Sigmoid colon (tissue), 7 donors: ENCODE data around the gene FBXO15. TPM values are rescaled to one million over a fixed set of nuclear protein-coding genes. Genes with fewer than 3 reads are reported as not detected.

Source experiments
- DNase-seq: peaks from one replicate; pipeline ENCODE4 v3.0.0-alpha.2; 2019
- H3K27ac ChIP-seq, 4 donors: fragments of 200-600 bp; sonication (generic); one replicate each; pipeline ENCODE4 v1.5.1; 2016 to 2019; ENCODE audit warnings: mild to moderate bottlenecking in 1 of 4
- H3K27me3 ChIP-seq, 3 donors: fragments of 200-600 bp; sonication (generic); one replicate each; pipeline ENCODE4 v1.5.1; 2019; ENCODE audit warnings: mild to moderate bottlenecking in 1 of 3
- H3K36me3 ChIP-seq, 4 donors: fragments of 200-600 bp; sonication (generic); one replicate each; pipeline ENCODE4 v1.5.1; 2016 to 2019
- H3K4me1 ChIP-seq, 4 donors: fragments of 200-600 bp; sonication (generic); one replicate each; pipeline ENCODE4 v1.5.1; 2017 to 2019
- H3K4me3 ChIP-seq, 4 donors: fragments of 200-600 bp; sonication (generic); one replicate each; pipeline ENCODE4 v1.5.1; 2017 to 2019; ENCODE audit warnings: mild to moderate bottlenecking in 2 of 4, moderate library complexity in 1 of 4
- H3K9me3 ChIP-seq, 4 donors: fragments of 200-600 bp in 3 of 4; sonication (generic) in 3 of 4; one replicate each; pipeline versions ENCODE4 v1.5.1 to v1.6.1; 2013 to 2019
- EP300 ChIP-seq, 4 donors: sonication (generic); formaldehyde crosslinking; IDR thresholded peaks; one replicate each; pipeline ENCODE4 v1.6.1; 2017; ENCODE audit warnings: antibody characterized with exemption in 4 of 4
- POLR2A ChIP-seq, 2 donors: fragments of 450-650 bp; IDR thresholded peaks; one replicate each; pipeline ENCODE4 v1.6.1; 2016; ENCODE audit warnings: antibody characterized with exemption in 2 of 2, mild to moderate bottlenecking in 2 of 2, moderate library complexity in 2 of 2
- POLR2AphosphoS5 ChIP-seq, 4 donors: sonication (generic); formaldehyde crosslinking; IDR thresholded peaks; one replicate each; pipeline ENCODE4 v1.6.1; 2017; ENCODE audit warnings: antibody characterized with exemption in 4 of 4
- WGBS, 2 donors: extraction: QIAGEN DNeasy Blood & Tissue Kit; methylation state at CpG; one replicate each; pipeline ENCODE4 v1.1.7; 2013; 5-methylcytosine and 5-hydroxymethylcytosine counted together
- intact Hi-C: fragments of 100-400 bp; cut with DNase I; formaldehyde crosslinking; loops from one replicate; pipeline ENCODE4 v1.15.1; 2023
- polyA plus RNA-seq, 3 donors: library from polyadenylated mRNA; stranded (reverse); fragments of 200-250 nt; gene quantifications; one replicate each; pipeline ENCODE4 v1.2.3, GENCODE V29; 2013
- total RNA-seq, 4 donors: library from RNA; depleted of rRNA; stranded (reverse); fragments of >200 nt; gene quantifications; one replicate each; pipeline ENCODE4 v1.1.0, GENCODE V29; 2016
- TF ChIP-seq, protein P1 (sequence below), 4 experiments: fragments of 450-650 bp in 3 of 4; fragments of 200-600 bp in 1 of 4; IDR thresholded peaks; one replicate each; pipeline ENCODE4 v1.5.1; 2016 to 2019; ENCODE audit warnings: antibody characterized with exemption in 4 of 4, mild to moderate bottlenecking in 3 of 4, moderate library complexity in 2 of 4
- donor health status: healthy with polysubstance abuse.
- donor health status: Bipolar disorder and iron deficiency.
- donor health status: healthy.

FBXO15 gene
- total and polyA plus RNA-seq, 7 donors = 0.36 to 2.2 (median 0.87) TPM; not detected in 4

DNA sequence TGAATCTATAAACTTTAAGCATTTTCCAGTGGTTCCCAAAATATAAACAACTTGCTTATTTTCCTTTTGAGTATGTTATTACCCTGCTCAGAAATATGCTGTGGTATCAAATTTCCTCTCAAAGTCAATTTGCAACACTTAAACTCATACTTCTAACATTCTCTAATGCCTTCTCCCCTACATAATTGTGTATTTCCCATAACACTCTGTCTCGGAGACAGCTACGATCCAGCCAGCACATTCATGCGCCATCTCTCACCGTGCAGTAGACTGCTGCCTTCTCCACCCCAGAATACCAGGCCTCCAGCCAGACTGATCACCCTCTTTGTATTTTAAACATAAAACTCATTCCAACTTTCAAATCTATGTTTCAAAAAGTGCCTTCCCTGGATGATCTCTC, 42.5 kb upstream of the FBXO15 start:
- WGBS, 2 donors = 74 to 94% methylated on average over 4 of the region's 4 CpGs
- H3K27ac ChIP-seq = no peak overlapping the region
- intact Hi-C loops = no loop called here
- H3K27me3 ChIP-seq = peaks cover 0 to 6% (median 0%) of the 10 kb centered on the region in 3 donors
- H3K9me3 ChIP-seq = no peaks in the 10 kb centered on the region
- TF ChIP-seq POLR2AphosphoS5 (IDR thresholded peaks at IDR 0.05) (no peak), EP300 (IDR thresholded peaks at IDR 0.05) (no peak), POLR2A (IDR thresholded peaks at IDR 0.05) (no peak)
- TF ChIP-seq, protein P1, sequence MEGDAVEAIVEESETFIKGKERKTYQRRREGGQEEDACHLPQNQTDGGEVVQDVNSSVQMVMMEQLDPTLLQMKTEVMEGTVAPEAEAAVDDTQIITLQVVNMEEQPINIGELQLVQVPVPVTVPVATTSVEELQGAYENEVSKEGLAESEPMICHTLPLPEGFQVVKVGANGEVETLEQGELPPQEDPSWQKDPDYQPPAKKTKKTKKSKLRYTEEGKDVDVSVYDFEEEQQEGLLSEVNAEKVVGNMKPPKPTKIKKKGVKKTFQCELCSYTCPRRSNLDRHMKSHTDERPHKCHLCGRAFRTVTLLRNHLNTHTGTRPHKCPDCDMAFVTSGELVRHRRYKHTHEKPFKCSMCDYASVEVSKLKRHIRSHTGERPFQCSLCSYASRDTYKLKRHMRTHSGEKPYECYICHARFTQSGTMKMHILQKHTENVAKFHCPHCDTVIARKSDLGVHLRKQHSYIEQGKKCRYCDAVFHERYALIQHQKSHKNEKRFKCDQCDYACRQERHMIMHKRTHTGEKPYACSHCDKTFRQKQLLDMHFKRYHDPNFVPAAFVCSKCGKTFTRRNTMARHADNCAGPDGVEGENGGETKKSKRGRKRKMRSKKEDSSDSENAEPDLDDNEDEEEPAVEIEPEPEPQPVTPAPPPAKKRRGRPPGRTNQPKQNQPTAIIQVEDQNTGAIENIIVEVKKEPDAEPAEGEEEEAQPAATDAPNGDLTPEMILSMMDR (IDR thresholded peaks at IDR 0.05) = no peak
- H3K4me1 ChIP-seq = no peaks in the 10 kb centered on the region
- H3K4me3 ChIP-seq = no peak overlapping the region
- H3K36me3 ChIP-seq = no peaks in the 10 kb centered on the region
- DNase-seq = no peak

DNA sequence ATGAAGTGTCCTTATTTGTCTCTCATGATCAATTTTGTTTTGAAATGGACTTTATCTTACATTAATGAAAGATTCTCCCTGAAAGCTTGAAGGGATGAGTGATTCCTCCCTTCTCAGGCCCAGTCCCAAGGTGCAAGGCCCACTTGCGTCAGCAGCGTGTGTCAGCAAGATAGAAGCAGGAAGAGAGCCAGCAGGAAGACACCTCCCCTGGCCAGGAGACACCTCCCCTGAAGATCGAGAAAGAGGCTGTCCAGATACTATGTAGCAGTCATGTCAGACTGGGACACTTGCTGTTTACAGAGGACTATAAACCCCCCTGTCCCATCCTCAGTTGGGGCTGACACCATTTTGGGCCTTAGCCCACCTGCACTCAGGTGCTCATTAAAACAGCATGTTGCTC, 39.0 kb upstream of the FBXO15 start:
- Histone ChIP-seq H3K4me3 (no peak overlapping the region), H3K36me3 (no peaks in the 10 kb centered on the region), H3K9me3 (no peaks in the 10 kb centered on the region), H3K27ac (no peak overlapping the region), H3K27me3 (no peaks in the 10 kb centered on the region), H3K4me1 (no peaks in the 10 kb centered on the region)
- TF ChIP-seq POLR2AphosphoS5 (IDR thresholded peaks at IDR 0.05) = no peak
- no peak for TF ChIP-seq EP300 (IDR thresholded peaks at IDR 0.05)
- no peak for TF ChIP-seq POLR2A (IDR thresholded peaks at IDR 0.05)
- TF ChIP-seq, protein P1 (IDR thresholded peaks at IDR 0.05) = no peak
- no peak for DNase-seq
- 88 to 92% methylated on average over 3 of the region's 3 CpGs for WGBS, 2 donors
- intact Hi-C loops = no loop called here

DNA sequence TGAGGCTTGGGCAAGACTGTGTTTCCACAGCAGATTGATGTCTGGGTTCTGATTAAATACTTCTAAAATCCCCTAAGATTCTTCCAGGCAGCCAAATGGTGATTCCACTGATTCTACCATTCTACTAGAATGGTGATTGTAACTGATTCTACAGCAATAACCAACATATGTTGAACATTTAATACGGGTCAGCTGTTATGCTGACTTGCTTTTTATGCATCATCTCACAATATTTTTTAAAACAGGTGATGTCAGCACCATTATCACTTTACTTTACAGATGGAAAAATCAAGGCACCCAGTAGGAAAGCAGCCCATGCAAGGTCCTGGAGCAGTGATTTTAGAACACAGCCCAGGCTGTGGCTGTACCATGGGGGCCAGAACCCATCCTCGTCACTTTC, 38.2 kb upstream of the FBXO15 start:
- DNase-seq = no peak
- Histone ChIP-seq H3K27me3 (no peaks in the 10 kb centered on the region), H3K4me3 (no peak overlapping the region), H3K27ac (no peak overlapping the region), H3K9me3 (no peaks in the 10 kb centered on the region), H3K4me1 (no peaks in the 10 kb centered on the region), H3K36me3 (no peaks in the 10 kb centered on the region)
- TF ChIP-seq EP300 (IDR thresholded peaks at IDR 0.05) (no peak), POLR2AphosphoS5 (IDR thresholded peaks at IDR 0.05) (no peak)
- TF ChIP-seq, protein P1 (IDR thresholded peaks at IDR 0.05) = no peak
- WGBS, 2 donors = 91 to 95% methylated on average over 2 of the region's 2 CpGs
- intact Hi-C loops = no loop called here

DNA sequence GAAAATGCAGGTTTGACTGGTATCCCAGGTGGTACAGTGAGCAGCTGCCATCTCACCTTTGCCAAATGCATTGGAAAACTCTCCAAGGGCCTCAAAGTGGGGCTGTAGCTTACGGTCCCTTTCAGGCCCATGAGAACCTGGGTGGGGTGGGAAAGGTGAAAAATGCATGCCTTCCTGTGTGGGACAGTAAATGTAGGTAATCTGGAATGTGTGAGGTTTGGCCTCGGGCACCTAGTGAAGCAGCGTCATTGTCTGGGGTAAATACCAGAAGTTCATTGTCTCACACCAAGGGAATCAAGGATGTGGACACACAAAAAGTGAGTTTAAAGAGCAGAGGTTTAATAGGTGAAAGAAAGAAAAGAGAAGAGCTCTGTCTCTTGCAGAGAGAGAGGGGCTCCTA, 37.2 kb upstream of the FBXO15 start:
- Histone ChIP-seq H3K4me1 (no peaks in the 10 kb centered on the region), H3K36me3 (no peaks in the 10 kb centered on the region), H3K9me3 (no peaks in the 10 kb centered on the region), H3K27me3 (no peaks in the 10 kb centered on the region), H3K27ac (no peak overlapping the region), H3K4me3 (no peak overlapping the region)
- intact Hi-C loops = no loop called here
- WGBS, 2 donors = 79 to 88% methylated on average over 3 of the region's 3 CpGs
- no peak for DNase-seq
- no peak for TF ChIP-seq EP300 (IDR thresholded peaks at IDR 0.05)
- TF ChIP-seq, protein P1 (IDR thresholded peaks at IDR 0.05) = no peak
- no peak for TF ChIP-seq POLR2AphosphoS5 (IDR thresholded peaks at IDR 0.05)
- no peak for TF ChIP-seq POLR2A (IDR thresholded peaks at IDR 0.05)

DNA sequence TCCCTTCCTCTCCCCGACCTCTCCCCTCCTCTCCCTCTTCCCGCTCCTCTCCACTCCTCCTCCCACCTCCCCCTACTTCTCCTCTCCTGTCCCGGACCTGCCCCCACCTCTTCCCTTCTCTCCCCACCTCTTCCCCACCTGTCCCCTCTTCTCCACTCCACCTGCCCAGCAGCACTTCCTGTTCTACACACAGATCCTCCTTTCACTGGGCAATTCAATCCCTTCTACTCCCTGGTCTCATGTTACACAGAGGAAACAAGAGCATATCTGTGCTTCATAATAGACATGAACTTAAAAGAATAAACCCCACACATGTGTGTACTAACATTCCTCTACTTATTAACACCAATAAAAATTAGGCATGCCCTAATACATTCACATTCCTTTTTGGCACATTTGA, 35.5 kb upstream of the FBXO15 start:
- H3K9me3 ChIP-seq = no peaks in the 10 kb centered on the region
- intact Hi-C loops = no loop called here
- no peaks in the 10 kb centered on the region for H3K4me1 ChIP-seq
- no peak for DNase-seq
- TF ChIP-seq POLR2AphosphoS5 (IDR thresholded peaks at IDR 0.05) = no peak
- no peak for TF ChIP-seq POLR2A (IDR thresholded peaks at IDR 0.05)
- TF ChIP-seq, protein P1 (IDR thresholded peaks at IDR 0.05) = no peak
- TF ChIP-seq EP300 (IDR thresholded peaks at IDR 0.05) = no peak
- H3K27me3 ChIP-seq = no peaks in the 10 kb centered on the region
- H3K27ac ChIP-seq = no peak overlapping the region
- H3K4me3 ChIP-seq = no peak overlapping the region
- H3K36me3 ChIP-seq = no peaks in the 10 kb centered on the region
- WGBS, 2 donors = 31 to 51% methylated on average over 3 of the region's 3 CpGs
